GM03348 (cell line): ENCODE data around the gene ATP6V1B1.

Experiments used
- DNase-seq: peaks from one replicate; pipeline ENCODE4 v3.0.0; 2012; ENCODE audit warnings: low spot score

The ATP6V1B1 gene

DNA sequence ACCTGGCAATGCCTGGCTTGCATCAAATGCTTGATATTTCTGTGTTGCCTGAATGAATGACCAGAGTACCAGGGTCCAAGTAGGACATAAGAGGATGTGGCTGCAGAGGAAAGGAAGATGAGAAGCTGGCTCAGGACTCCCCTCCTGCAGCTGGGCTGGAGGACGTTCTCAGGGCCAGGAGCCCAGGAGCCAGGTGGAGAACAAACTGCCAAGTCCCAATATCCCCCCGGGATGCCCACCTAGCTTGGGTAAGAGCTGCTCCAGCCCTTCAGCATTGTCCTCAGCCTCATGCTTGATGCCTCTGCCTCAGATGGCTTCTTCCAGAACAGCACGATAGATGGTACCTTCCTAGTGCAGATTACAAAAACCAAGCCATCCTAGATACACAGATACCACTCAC lies 8.6 kb upstream of the ATP6V1B1 start:
- no peak for DNase-seq

- no peak for DNase-seq
Measured at GRCh38 chr2:70927641-70928040, 8.1 kb upstream of the ATP6V1B1 start.

DNA sequence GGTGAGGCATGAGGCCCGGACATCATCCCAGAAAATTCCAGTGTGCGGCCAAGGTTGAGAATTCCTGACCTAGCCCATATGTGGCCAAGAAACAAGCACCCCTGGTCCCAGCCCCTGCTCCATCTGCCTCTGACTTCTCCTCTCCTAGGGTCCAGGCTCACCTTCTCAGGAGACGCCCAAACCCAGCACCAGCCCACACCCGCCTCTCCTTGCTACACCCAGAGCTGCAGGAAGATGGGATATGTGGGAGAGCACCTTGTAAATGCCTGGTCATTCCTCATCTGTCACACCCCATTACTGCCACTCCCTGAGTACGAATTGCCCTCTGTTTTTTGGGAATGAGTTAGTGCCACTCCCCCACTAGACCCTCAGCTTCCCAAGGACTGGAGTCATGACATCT lies 7.3 kb upstream of the ATP6V1B1 start:
- no peak for DNase-seq

DNA sequence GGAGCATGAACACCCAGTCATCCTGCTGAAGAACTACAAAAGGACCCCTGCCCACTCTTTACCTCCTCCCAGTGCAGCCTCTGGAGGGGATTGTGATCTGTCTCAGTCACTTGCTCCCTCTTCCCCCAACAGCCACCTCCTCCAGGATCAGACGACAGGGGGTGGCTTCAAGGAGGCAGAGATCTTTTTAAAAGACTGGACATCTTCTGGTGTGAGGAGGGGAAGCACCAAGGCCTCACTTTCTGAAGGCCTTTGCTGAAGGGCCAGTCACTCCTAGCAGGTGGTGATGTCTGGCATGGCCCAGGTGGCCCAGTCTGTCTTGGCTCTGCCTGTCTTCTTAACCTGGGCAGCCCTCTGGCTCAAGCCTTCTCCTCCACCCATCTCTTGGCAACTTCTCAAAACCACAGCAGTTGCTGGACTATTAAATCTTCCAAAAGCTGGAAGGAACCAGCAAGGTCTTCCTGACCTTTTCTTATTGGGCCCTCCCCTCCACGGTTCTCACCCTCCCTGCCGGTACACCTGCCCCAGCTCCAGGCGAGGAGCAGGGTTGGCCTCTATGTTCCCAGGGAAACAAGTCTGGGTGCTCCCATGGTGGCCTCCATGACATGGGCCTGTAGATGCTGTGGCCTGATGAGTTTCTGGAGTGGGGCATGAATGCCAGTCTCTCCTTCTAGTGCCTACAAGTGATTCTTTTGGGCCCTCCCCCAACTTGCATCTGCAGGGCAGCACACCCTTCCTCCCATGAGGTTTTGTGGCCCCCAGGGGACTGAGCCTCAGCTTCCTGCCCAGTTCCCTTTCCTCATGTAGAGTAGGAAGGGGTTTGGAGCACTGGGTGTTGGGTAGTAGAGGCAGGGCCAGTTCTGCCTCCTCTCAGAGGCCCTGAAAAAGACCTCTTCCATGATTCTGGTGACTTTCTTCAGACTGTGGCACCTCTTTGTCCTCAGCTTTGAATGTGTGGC lies 5.0 kb upstream of the ATP6V1B1 start:
- no peak for DNase-seq

DNA sequence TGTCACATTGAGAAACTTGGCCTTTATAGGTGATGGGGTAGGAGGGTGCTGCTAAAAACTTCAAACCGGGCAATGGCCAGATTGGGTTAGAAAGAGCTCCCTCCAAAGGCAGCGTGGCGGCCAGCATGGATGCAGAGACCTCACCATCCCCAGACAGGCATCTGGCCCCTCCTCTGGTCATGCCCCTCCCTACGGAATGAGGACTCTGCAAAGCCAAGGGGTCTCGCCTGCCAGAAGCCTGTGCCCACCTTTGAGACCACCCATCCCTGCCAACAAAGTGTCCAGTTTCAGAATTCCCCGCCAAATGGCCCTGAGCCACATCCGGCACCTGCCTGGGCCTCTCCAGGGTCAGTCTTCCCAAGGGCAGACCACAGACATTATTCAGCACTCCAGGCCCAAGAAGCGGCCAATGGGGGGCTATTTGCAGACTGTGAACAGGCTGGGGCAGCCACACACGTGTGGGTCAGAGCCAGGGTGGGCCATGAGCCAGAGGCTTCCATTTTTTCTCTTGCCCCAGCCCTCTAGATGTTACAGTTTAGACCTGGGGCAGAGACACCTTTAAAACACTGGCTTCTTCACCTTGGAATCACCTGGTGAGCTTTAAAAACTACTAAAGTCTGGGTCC lies 4.2 kb upstream of the ATP6V1B1 start:
- DNase-seq: no peak

DNA sequence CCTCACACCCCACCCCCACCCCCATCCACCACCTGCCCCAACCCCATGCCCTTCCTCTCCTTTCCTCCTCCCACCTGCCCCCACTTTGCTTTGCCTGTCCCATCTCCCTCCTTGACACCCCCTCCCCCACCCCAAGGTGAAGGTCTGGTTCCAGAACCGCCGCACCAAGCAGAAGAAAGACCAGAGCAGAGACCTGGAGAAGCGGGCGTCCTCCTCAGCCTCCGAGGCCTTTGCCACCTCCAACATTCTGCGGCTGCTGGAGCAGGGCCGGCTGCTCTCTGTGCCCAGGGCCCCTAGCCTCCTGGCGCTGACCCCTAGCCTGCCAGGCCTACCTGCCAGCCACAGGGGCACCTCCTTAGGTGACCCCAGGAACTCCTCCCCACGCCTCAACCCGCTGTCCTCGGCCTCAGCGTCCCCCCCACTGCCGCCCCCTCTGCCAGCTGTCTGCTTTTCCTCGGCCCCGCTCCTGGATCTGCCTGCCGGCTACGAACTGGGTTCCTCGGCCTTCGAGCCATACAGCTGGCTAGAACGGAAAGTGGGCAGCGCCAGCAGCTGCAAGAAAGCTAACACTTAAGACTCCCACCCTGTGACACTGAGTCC lies 3.0 kb upstream of the ATP6V1B1 start:
- no peak for DNase-seq

DNA sequence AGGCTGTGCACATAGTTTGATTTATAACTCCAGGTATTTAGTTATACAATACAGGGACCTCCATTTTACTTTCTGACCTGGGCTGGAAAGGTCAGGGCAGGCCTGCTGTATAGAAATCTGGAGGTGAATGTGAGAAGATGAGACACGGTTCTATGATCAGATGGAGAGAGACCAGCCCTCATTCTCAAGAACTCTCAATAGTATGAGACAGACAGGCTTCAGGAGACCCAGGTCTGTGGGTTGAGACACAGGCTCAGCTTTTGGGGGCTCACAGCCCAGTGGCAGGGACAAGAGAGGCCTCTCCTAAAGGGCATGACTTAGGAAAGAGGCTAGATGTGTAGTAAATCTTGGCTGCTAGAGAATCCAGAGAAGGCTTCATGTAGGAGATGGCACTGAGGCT lies 719 bp upstream of the ATP6V1B1 start:
- no peak for DNase-seq

DNA sequence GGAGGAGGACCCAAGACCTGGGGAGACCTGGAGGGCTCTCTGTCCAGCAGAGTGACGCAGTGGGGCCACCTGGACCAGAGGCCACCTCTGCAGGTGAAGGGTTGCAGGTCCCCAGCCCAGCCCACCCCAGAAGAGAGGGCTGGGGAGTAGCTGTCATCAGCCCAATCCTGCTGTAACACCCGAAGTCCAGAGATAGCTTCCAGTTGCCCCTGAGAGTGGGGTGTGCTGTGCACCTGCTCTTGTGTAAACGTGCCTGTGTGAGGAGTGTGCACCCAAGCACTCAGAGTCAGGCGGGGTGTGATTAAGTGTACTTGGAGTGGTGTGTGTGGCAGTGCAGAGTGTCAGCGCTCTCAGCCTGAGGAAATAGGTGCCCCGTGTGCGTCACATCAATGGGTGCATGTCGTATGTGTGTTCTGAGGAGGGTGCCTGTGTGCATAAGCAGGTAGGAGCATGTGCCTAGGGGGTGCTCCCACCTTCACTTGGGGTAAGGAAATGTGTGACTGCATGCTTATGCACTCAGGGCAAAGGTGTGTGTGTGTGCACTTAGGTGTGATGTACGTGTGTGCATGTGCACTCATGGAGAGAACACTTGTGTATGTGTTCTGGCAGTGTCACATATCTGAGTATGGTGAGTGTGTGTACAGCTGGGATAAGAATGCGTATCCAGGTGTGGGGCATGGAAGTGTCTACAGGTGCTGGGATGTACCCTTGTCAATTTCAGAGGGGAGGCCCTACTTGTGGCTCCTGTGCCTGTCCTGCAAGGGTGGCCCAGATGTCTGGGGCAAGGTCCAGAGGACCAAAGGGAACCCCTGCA lies 672 bp downstream of the ATP6V1B1 start:
- DNase-seq: no peak

GRCh38 chr2:70936979-70937811 lies 1.5 kb downstream of the ATP6V1B1 start:
- DNase-seq: no peak

GRCh38 chr2:70937866-70938585 lies 2.3 kb downstream of the ATP6V1B1 start:
- DNase-seq: no peak

DNA sequence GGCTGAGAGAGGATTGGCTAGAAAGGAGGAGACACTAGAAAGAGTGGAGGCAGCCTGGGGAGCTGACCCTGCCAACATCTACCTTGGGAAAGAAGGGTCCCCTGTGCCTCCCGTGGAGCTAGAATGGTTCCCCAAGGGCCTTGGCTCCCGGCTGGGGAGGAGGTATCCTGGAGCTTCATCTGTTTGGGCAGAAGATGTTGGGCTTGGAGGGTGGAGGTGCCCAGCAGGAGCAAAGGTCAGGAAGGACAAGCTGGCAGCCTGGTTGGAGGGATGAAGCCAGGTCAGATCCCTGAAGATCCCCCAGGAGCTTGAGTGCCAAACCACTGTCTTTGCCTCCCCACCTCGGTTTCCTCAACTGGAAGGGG lies 2.9 kb downstream of the ATP6V1B1 start:
- DNase-seq: no peak

DNA sequence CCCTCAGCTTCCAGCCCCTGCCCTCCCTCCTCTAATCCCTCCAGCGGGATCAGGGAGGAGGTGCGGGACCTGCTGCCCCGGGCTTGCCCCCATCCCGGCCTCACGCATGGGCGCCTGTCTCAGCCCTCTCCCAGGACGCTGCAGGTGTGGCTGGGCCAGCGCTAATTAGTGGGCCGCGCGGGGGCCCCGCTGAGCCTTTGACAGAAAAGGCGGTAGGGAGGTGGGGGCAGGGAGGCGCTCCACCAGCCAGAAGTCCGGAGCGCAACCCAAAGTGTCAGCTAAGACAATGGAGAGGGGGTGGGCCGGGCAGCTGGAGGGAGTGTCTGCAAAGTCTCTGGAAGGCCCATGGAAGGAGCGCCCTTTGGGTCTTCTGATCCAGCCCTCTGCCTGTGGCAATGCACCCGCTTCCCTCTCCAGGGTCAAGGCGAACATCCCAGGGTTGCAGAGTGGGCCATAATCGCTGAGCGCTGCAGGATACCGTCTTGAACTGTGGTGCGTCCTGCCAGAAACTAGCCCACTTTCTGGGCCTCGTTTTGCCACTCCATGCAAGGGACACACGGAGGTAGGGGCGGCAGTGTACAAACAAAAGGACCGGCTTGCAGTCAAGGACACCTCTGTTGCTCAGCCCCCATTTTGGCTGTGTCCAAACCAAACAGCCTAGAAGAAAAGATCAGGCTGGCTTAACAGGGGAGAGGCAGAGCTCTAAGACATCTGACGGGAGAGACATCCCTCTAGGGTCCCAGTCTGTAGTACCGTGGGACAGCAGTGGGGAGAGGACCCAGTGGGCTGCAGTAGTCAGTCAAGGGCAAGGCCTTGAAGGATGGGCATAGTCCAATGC lies 3.5 kb downstream of the ATP6V1B1 start:
- DNase-seq: no peak

GRCh38 chr2:70939839-70940580 lies 4.3 kb downstream of the ATP6V1B1 start:
- DNase-seq: no peak

GRCh38 chr2:70941186-70941585 lies 5.5 kb downstream of the ATP6V1B1 start:
- DNase-seq: no peak

DNA sequence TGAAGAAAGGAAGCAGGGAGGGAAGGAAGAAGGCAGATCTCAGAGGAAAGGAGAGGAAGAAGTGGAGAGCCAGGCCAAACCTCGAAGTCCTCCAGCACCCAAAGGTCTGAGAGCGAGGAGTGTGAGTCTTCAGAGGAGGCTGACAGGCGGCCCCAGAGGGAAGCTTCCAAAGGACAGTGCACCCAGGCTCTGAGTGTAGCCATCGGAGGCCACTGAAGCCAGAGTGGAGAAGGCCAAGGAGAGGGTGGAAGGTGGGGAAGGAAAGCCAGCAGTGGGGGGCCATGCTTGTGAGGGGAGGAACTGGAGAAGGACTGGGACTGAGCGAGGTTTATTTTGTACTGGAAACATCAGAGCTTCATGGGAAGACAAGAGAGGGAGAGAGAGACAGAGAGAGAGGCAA lies 6.0 kb downstream of the ATP6V1B1 start:
- no peak for DNase-seq

- DNase-seq: no peak
Measured at GRCh38 chr2:70942396-70943204, 6.9 kb downstream of the ATP6V1B1 start.

GRCh38 chr2:70943205-70943871 lies 7.6 kb downstream of the ATP6V1B1 start:
- DNase-seq: no peak
